ENCODE measurements around the gene PALS1. TPM values are rescaled to one million over a fixed set of nuclear protein-coding genes. Genes with fewer than 3 reads are reported as not detected.
"Not testable (repeated sequence)": the region's sequence is repeated elsewhere in the genome, so short reads cannot be mapped to it uniquely, and the experiment has no call there.

The PALS1 gene
- total RNA-seq, 1 donor from 2014 or later: 17.8 TPM

GRCh38 chr14:67260965-67261364 lies 19.7 kb downstream of the PALS1 start:
- no peak for DNase-seq

DNA sequence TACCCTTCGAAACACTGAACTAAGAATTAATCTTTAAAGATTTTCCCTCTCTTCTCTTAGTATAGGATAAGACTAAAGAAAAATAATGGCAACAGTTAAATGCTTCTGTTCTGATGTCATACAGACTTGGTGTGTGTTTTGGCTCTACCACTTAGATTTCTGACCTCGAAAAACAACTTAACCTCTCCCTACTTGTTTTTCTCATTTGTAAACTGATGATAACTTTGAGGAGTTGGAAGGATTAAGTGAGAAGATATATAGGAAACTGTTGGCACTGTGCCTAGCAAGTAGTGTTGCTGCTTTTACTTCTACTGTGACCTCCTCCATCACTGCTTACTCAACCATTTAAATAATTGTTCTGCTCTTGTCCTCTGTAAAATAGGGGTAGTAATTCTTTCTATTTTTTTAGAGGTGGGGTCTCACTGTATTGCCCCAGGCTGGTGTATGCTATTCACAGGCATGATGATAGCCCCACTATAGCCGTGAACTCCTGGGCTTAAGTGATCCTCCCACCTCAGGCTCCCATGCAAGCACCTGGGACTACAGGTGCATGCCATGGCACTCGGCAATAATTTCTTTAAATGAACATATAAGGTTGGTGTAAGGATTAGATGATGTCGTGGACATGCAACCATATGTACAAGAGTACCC lies 22.4 kb downstream of the PALS1 start:
- DNase-seq: no peak

DNA sequence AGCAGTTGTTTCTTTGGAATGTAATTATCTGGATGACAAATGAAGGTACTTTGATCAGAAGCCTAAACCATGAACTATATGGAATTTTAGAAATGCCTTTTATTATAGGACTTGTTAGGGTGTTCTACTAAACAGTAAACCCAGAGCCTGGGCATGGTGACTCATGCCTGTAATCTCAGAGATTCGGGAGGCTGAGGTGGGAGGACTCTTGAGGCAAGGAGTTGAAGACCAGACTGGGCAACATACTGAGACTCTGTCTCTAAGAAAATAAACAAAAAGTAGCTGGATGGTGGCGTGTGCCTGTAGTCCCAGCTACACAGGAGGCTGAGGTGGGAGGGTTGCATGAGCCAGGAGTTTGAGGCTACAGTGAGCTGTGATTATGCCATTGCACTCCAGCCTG lies 23.9 kb downstream of the PALS1 start:
- no peak for DNase-seq

DNA sequence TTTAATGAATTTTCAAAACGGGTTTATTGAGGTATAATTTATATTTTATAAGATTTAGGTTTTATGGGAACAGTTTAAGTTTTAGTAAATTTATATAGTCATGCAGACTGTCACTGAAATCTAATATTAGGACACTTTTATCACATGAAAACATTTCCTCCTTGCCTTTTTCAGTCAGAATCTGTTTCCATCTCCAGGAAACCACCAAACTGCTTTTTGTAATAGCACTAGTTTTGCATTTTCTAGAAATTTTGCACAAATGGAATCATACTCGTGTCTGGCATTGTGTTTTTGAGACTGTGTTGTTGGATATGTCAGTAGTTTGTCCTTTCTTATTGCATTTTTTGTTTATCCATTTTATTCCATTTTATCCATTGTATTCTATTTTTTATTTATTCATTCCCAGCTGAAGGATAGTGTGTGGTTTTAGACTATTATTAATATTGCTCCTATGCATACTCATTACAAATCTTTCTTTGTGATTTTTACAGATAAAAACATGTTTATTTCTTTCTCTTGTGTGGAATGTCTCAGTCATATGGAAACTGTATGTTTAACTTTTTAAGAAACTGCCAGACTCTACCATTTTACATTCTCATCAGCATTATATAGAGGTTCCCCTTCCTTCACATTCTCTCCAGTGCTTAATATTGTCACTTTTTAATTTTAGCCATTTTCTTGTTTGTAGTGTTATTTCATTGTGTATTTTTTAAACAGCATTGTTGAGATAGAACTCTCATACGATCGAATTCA lies 26.5 kb downstream of the PALS1 start:
- no peak for DNase-seq

GRCh38 chr14:67268426-67269150 lies 27.4 kb downstream of the PALS1 start:
- DNase-seq: peak; percentile 15

DNA sequence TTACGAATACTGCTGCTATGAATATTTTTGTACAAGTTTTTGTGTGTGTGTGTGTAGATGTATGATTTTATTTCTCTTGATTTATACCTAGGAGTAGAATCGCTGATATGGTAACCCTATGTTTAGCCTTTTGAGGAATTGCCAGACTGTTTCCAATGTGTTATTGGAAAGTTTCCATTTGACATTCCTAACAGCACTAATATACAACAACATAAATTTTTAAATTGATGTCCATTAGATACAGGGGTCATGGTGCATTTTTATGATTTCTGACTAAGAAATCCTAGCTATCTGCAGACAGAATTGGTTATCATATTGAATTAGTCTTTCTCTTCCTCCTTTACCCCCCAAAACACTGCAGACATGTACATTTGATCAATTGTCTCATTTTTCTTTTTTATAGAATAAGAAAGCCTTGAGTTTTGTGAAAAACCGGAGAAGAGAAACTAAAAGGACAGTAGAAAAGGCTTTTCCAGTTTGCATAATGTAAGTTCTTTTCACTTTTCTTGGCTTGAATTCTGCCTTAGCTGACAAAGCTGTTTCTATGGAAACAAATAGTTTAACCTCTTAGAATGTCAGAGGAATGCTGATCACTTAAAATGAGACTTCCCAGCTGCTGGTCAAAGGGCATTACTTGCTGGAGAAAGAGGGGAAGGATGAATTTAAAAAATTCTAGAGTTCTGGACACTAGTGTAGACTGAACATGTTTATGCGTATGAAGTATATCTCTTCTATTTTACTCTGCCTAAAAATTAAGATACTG lies 28.2 kb downstream of the PALS1 start:
- peak; percentile 27 for DNase-seq

DNA sequence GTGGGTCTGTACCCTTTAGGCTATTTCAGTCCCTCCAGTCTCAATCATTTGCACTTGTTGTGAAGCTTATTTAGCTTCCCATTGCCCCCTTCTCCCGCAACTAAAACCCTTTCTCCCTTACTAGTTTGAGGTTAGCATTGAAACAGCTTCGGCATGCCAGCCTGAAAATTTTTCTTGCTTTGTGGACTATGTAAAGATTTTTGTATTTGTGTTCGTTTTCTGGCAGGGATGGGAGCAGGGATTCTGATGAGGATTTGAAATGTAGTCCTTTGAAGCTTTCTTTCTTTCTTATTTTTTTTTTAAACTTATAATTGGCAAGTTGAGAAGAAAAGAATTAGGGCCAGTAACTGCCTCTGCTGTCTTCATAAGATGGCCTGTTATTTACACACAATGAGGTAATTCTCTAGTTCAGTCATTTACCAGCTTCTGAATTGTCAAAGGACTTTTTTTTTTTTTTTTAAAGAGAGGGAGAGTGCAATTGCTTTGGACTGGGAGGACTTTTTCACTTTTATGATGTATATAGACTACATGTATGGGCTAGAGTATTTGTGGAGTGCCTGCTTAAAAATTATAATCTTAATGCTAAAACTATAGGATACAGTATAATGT lies 29.0 kb downstream of the PALS1 start:
- DNase-seq: no peak

DNA sequence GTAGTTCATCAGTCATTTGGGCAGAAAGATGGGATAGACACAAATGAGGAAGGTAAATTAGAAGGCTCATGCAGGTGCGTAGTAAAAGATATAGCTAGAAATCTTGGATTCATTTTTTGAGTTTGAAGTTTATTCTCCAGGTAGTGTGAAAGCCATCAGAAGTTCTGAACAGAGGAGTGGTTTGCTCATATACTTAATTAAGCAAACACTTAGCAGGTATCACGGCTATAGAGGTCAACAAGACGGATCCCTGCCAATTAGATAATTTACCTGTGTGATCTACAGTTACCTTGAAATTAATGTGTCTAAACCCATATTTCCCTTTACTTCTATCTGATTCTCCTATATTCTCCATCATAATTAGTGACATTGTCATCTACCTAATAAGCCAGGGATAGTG lies 29.7 kb downstream of the PALS1 start:
- no peak for DNase-seq

GRCh38 chr14:67273281-67273680 lies 32.0 kb downstream of the PALS1 start:
- DNase-seq: not testable (repeated sequence)

- no peak for DNase-seq
Measured at GRCh38 chr14:67276131-67276530, 34.9 kb downstream of the PALS1 start.

- no peak for DNase-seq
Measured at GRCh38 chr14:67280506-67280905, 39.3 kb downstream of the PALS1 start.

DNA sequence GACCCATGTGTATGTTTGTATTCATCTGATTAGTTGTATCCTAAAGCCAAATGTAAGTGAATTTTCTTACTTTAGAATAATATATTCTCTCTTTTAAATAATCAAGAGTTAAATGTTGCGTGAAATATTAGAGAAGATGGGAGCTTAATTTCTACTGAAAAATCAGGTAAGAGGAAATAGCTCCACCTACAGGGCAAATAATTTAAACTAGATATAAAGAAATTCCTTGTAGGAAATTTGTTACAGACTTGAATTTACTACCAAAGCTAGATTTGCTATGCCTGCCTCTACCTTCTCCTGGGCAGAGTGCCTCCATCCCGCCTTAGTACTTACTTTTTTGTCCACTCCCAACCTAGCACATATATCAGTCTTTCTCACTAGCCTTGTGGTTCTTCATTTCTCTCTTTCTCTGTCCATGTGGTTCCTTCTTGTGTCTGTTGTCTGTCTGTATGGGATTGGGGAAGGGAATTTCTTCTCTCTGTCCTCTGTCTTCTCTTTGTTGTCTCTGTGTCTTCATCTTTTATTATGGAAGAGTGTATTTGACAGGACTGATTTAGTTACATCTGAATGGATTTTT lies 44.7 kb downstream of the PALS1 start:
- DNase-seq: no peak

Other genes with a start within 250 kb of the PALS1 start
- gene GARIN2, start 52.0 kb upstream of the PALS1 start, total RNA-seq: not detected
- 84.3 TPM for gene ATP6V1D, start 118.4 kb downstream of the PALS1 start, total RNA-seq
- gene EIF2S1, start 118.9 kb downstream of the PALS1 start, total RNA-seq: 108 TPM
- gene PLEK2, start 170.7 kb downstream of the PALS1 start, total RNA-seq: 14.0 TPM
- 0.49 TPM for gene TMEM229B, start 247.3 kb downstream of the PALS1 start, total RNA-seq

Data from skin of body (tissue), 2 donors.